ENCODE results near the gene ZNF280B.

- peak; percentile 26 for TF ChIP-seq CTCF (IDR thresholded peaks at IDR 0.05)
- TF ChIP-seq TCF12 (IDR thresholded peaks at IDR 0.05) = no peak
- no peak for TF ChIP-seq TAF1 (IDR thresholded peaks at IDR 0.05; ENCODE audit: borderline replicate concordance, low read depth, low read length)
- TF ChIP-seq CHD2 (IDR thresholded peaks at IDR 0.05; ENCODE audit: low read length, partially characterized antibody) = peak; percentile 40
- no peak for TF ChIP-seq USF2 (IDR thresholded peaks at IDR 0.05; ENCODE audit: borderline replicate concordance, low read depth, low read length)
- no peak for TF ChIP-seq ZBTB33 (IDR thresholded peaks at IDR 0.05; ENCODE audit: borderline replicate concordance, low read depth)
Observed at GRCh38 chr22:22552630-22553029, 44.1 kb upstream of the ZNF280B start.

All from SK-N-SH (cell line).